Activated CD8-positive, alpha-beta memory T cell treated with anti-CD3 and anti-CD28 coated beads, Interleukin-2, amount 50 U/mL, for 1 hour (primary cell): Measurements from ENCODE around the gene DOP1A.

Experiments
- DNase-seq: peaks from one replicate; pipeline ENCODE4 v3.0.0-alpha.2; 2020; ENCODE audit errors: extremely low read depth

The DOP1A gene

GRCh38 chr6:83073615-83074014, 6.1 kb downstream of the DOP1A start:
- DNase-seq = no peak

GRCh38 chr6:83083476-83083875, 16.0 kb downstream of the DOP1A start:
- DNase-seq = no peak

GRCh38 chr6:83086751-83087150, 19.3 kb downstream of the DOP1A start:
- DNase-seq = no peak

- no peak for DNase-seq
Measured at GRCh38 chr6:83092756-83093399, 25.4 kb downstream of the DOP1A start.

GRCh38 chr6:83096791-83097190, 29.3 kb downstream of the DOP1A start:
- no peak for DNase-seq

- DNase-seq = no peak
Measured at GRCh38 chr6:83097204-83097603, 29.7 kb downstream of the DOP1A start.

GRCh38 chr6:83097675-83098074, 30.2 kb downstream of the DOP1A start:
- DNase-seq = no peak

GRCh38 chr6:83098589-83098988, 31.1 kb downstream of the DOP1A start:
- DNase-seq = no peak

GRCh38 chr6:83108378-83108777, 40.9 kb downstream of the DOP1A start:
- no peak for DNase-seq

GRCh38 chr6:83113258-83113657, 45.8 kb downstream of the DOP1A start:
- no peak for DNase-seq

GRCh38 chr6:83114164-83114563, 46.7 kb downstream of the DOP1A start:
- DNase-seq = no peak

- no peak for DNase-seq
Measured at GRCh38 chr6:83117802-83118201, 50.3 kb downstream of the DOP1A start.

GRCh38 chr6:83119742-83120300, 52.4 kb downstream of the DOP1A start:
- no peak for DNase-seq

- no peak for DNase-seq
Measured at GRCh38 chr6:83124553-83124952, 57.1 kb downstream of the DOP1A start.

GRCh38 chr6:83125425-83125824, 58.0 kb downstream of the DOP1A start:
- DNase-seq = no peak

- no peak for DNase-seq
Measured at GRCh38 chr6:83126223-83126622, 58.8 kb downstream of the DOP1A start.

- no peak for DNase-seq
Measured at GRCh38 chr6:83126807-83127206, 59.3 kb downstream of the DOP1A start.

- DNase-seq = no peak
Measured at GRCh38 chr6:83127258-83127657, 59.8 kb downstream of the DOP1A start.

- no peak for DNase-seq
Measured at GRCh38 chr6:83127976-83128375, 60.5 kb downstream of the DOP1A start.

- no peak for DNase-seq
Measured at GRCh38 chr6:83132121-83132520, 64.7 kb downstream of the DOP1A start.

- DNase-seq = no peak
Measured at GRCh38 chr6:83138118-83138722, 70.7 kb downstream of the DOP1A start.

- no peak for DNase-seq
Measured at GRCh38 chr6:83138758-83139157, 71.3 kb downstream of the DOP1A start.

GRCh38 chr6:83151114-83151513, 83.6 kb downstream of the DOP1A start:
- DNase-seq = no peak

- no peak for DNase-seq
Measured at GRCh38 chr6:83152913-83153312, 85.4 kb downstream of the DOP1A start.
